Neural progenitor cell (in vitro differentiated cells): ENCODE data around the gene DOCK3. TPM values are rescaled to one million over a fixed set of nuclear protein-coding genes. Genes with fewer than 3 reads are reported as not detected.

Experiments
- DNase-seq: peaks from one replicate; pipeline ENCODE4 v3.0.0-alpha.2; 2016; ENCODE audit warnings: low spot score
- H2AFZ ChIP-seq: fragments of 200-600 bp; sonication (generic); replicated peaks from 2 replicates; pipeline ENCODE4 v1.6.1; 2016; ENCODE audit warnings: antibody characterized with exemption
- H3F3A ChIP-seq: fragments of 200-600 bp; sonication (generic); 2 replicates; pipeline ENCODE4 v1.6.1; 2016; ENCODE audit warnings: antibody characterized with exemption, low read depth
- H3K27ac ChIP-seq: fragments of 200-600 bp; sonication (generic); 2 replicates; pipeline ENCODE4 v1.5.1; 2016; ENCODE audit warnings: mild to moderate bottlenecking
- H3K27me3 ChIP-seq: fragments of 200-600 bp; sonication (generic); 2 replicates; pipeline ENCODE4 v1.6.1; 2016; ENCODE audit warnings: mild to moderate bottlenecking, moderate library complexity
- H3K36me3 ChIP-seq: fragments of 200-600 bp; sonication (generic); 2 replicates; pipeline ENCODE4 v1.5.1; 2016
- H3K4me1 ChIP-seq: fragments of 200-600 bp; sonication (generic); 2 replicates; pipeline ENCODE4 v1.6.1; 2016; ENCODE audit warnings: mixed run types
- H3K4me2 ChIP-seq: fragments of 200-600 bp; sonication (generic); 2 replicates; pipeline ENCODE4 v1.6.1; 2016
- H3K4me3 ChIP-seq: fragments of 200-600 bp; sonication (generic); 2 replicates; pipeline ENCODE4 v1.5.1; 2016
- H3K79me2 ChIP-seq: fragments of 200-600 bp; sonication (generic); 2 replicates; pipeline ENCODE4 v1.6.1; 2016; ENCODE audit warnings: low read depth
- H3K9ac ChIP-seq: fragments of 200-600 bp; sonication (generic); 2 replicates; pipeline ENCODE4 v1.6.1; 2016
- H3K9me3 ChIP-seq: fragments of 200-600 bp; sonication (generic); 2 replicates; pipeline ENCODE4 v1.5.1; 2016; ENCODE audit warnings: low read depth
- H4K20me1 ChIP-seq: fragments of 200-600 bp; sonication (generic); 2 replicates; pipeline ENCODE4 v1.6.1; 2016; ENCODE audit warnings: low read depth
- H3K27ac Mint-ChIP-seq: 3 replicates; pipeline ENCODE4 v1.8.0; 2021; ENCODE audit warnings: mixed read lengths
- H3K27me3 Mint-ChIP-seq: 2 replicates; pipeline ENCODE4 v1.8.0; 2022; ENCODE audit warnings: low read depth, mild to moderate bottlenecking, inconsistent platforms, moderate library complexity, mixed read lengths; ENCODE audit not compliant: insufficient read depth
- H3K36me3 Mint-ChIP-seq: 3 replicates; pipeline ENCODE4 v1.8.0; 2021; ENCODE audit warnings: mixed read lengths
- H3K4me1 Mint-ChIP-seq: 3 replicates; pipeline ENCODE4 v1.8.0; 2021; ENCODE audit warnings: mixed read lengths
- H3K4me3 Mint-ChIP-seq: 3 replicates; pipeline ENCODE4 v1.8.0; 2021; ENCODE audit warnings: mild to moderate bottlenecking, moderate library complexity, mixed read lengths
- H3K9me3 Mint-ChIP-seq: 3 replicates; pipeline ENCODE4 v1.8.0; 2020; ENCODE audit warnings: mixed read lengths
- EZH2 ChIP-seq: fragments of 200-600 bp; sonication (generic); IDR thresholded peaks from 2 replicates; pipeline ENCODE4 v1.6.1; 2017; ENCODE audit warnings: antibody characterized with exemption, mild to moderate bottlenecking, moderate library complexity
- EZH2phosphoT487 ChIP-seq: fragments of 200-600 bp; sonication (generic); IDR thresholded peaks from 2 replicates; pipeline ENCODE4 v1.6.1; 2017; ENCODE audit warnings: antibody characterized with exemption
- total RNA-seq: library from RNA; depleted of rRNA; stranded (reverse); fragments of >200 nt; gene quantifications from 2 replicates; pipeline ENCODE4 v1.2.3, GENCODE V29; 2015; ENCODE audit warnings: low replicate concordance
- TF ChIP-seq, protein P1 (sequence below): fragments of 200-600 bp; sonication (generic); IDR thresholded peaks from 2 replicates; pipeline ENCODE4 v1.5.1; 2017; ENCODE audit warnings: antibody characterized with exemption, mild to moderate bottlenecking

The DOCK3 gene
- total RNA-seq, 1 donor from 2014 or later = 10.7 TPM

GRCh38 chr3:51355891-51356578 lies 681.3 kb downstream of the DOCK3 start:
- Histone ChIP-seq H3K4me1 (peaks cover 4% of the 10 kb centered on the region), H3K9ac (no peak overlapping the region), H3K4me2 (no peak overlapping the region), H3F3A (no peaks in the 10 kb centered on the region), H4K20me1 (no peaks in the 10 kb centered on the region), H2AFZ (no peak overlapping the region), H3K36me3 (no peaks in the 10 kb centered on the region), H3K27ac (no peak overlapping the region), H3K4me3 (no peak overlapping the region), H3K79me2 (no peaks in the 10 kb centered on the region), H3K27me3 (no peaks in the 10 kb centered on the region), H3K9me3 (no peaks in the 10 kb centered on the region)
- H3K27ac Mint-ChIP-seq = no peak overlapping the region
- H3K4me1 Mint-ChIP-seq = peaks cover 4% of the 10 kb centered on the region
- no peak for DNase-seq
- peaks cover 5% of the 10 kb centered on the region for H3K36me3 Mint-ChIP-seq
- no peak overlapping the region for H3K4me3 Mint-ChIP-seq
- TF ChIP-seq, protein P1, sequence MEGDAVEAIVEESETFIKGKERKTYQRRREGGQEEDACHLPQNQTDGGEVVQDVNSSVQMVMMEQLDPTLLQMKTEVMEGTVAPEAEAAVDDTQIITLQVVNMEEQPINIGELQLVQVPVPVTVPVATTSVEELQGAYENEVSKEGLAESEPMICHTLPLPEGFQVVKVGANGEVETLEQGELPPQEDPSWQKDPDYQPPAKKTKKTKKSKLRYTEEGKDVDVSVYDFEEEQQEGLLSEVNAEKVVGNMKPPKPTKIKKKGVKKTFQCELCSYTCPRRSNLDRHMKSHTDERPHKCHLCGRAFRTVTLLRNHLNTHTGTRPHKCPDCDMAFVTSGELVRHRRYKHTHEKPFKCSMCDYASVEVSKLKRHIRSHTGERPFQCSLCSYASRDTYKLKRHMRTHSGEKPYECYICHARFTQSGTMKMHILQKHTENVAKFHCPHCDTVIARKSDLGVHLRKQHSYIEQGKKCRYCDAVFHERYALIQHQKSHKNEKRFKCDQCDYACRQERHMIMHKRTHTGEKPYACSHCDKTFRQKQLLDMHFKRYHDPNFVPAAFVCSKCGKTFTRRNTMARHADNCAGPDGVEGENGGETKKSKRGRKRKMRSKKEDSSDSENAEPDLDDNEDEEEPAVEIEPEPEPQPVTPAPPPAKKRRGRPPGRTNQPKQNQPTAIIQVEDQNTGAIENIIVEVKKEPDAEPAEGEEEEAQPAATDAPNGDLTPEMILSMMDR = no peak
- no peak for TF ChIP-seq EZH2
- TF ChIP-seq EZH2phosphoT487 = no peak
- peaks cover 2% of the 10 kb centered on the region for H3K27me3 Mint-ChIP-seq
- H3K9me3 Mint-ChIP-seq = no peaks in the 10 kb centered on the region

- Histone ChIP-seq H3F3A (no peaks in the 10 kb centered on the region), H3K27me3 (no peaks in the 10 kb centered on the region), H3K4me2 (no peak overlapping the region), H3K4me1 (peaks cover 4% of the 10 kb centered on the region), H4K20me1 (no peaks in the 10 kb centered on the region), H3K9ac (no peak overlapping the region), H3K79me2 (no peaks in the 10 kb centered on the region), H3K4me3 (no peak overlapping the region), H3K36me3 (no peaks in the 10 kb centered on the region), H3K9me3 (no peaks in the 10 kb centered on the region), H3K27ac (no peak overlapping the region), H2AFZ (no peak overlapping the region)
- no peak for DNase-seq
- TF ChIP-seq, protein P1 = no peak
- TF ChIP-seq EZH2phosphoT487 (no peak), EZH2 (no peak)
- Mint-ChIP-seq H3K4me3 (no peak overlapping the region), H3K9me3 (no peaks in the 10 kb centered on the region), H3K27ac (no peak overlapping the region), H3K36me3 (peaks cover 7% of the 10 kb centered on the region), H3K27me3 (peaks cover 2% of the 10 kb centered on the region), H3K4me1 (peaks cover 4% of the 10 kb centered on the region)
Observed at GRCh38 chr3:51357856-51358255, 683.1 kb downstream of the DOCK3 start.

GRCh38 chr3:51358981-51359380 lies 684.3 kb downstream of the DOCK3 start:
- no peaks in the 10 kb centered on the region for H3K27me3 ChIP-seq
- H3K4me1 Mint-ChIP-seq = peaks cover 4% of the 10 kb centered on the region
- no peak overlapping the region for H3K4me3 Mint-ChIP-seq
- H3K36me3 Mint-ChIP-seq = peaks cover 11% of the 10 kb centered on the region
- H3K79me2 ChIP-seq = no peaks in the 10 kb centered on the region
- no peaks in the 10 kb centered on the region for H3F3A ChIP-seq
- peaks cover 2% of the 10 kb centered on the region for H3K27me3 Mint-ChIP-seq
- no peaks in the 10 kb centered on the region for H3K9me3 Mint-ChIP-seq
- no peak overlapping the region for H3K9ac ChIP-seq
- H3K9me3 ChIP-seq = no peaks in the 10 kb centered on the region
- TF ChIP-seq EZH2 (no peak), EZH2phosphoT487 (no peak)
- TF ChIP-seq, protein P1 = no peak
- no peaks in the 10 kb centered on the region for H3K36me3 ChIP-seq
- no peak for DNase-seq
- H3K27ac ChIP-seq = no peak overlapping the region
- no peak overlapping the region for H3K27ac Mint-ChIP-seq
- H2AFZ ChIP-seq = no peak overlapping the region
- H3K4me2 ChIP-seq = no peak overlapping the region
- H3K4me3 ChIP-seq = no peak overlapping the region
- peaks cover 4% of the 10 kb centered on the region for H3K4me1 ChIP-seq
- no peaks in the 10 kb centered on the region for H4K20me1 ChIP-seq
